K562 (cell line): ENCODE measurements around the gene THSD8. TPM values are rescaled to one million over a fixed set of nuclear protein-coding genes. Genes with fewer than 3 reads are reported as not detected.

ENCODE experiments used
- ATF6 ChIP-seq: sonication (generic); formaldehyde crosslinking; IDR thresholded peaks from 2 replicates; pipeline ENCODE4 v1.4.0; 2020; ENCODE audit warnings: mild to moderate bottlenecking, missing genetic modification reagents
- BCL6 ChIP-seq: fragments of 250-450 bp; sonication (Bioruptor Pico); IDR thresholded peaks from 2 replicates; pipeline ENCODE4 v1.4.0; 2020
- BRF1 ChIP-seq: IDR thresholded peaks from 3 replicates; pipeline ENCODE4 v1.6.1; 2011; ENCODE audit warnings: borderline replicate concordance, mild to moderate bottlenecking; ENCODE audit not compliant: insufficient read length; ENCODE audit errors: extremely low read depth
- CLOCK ChIP-seq: fragments of 250-450 bp; sonication (Bioruptor Pico); IDR thresholded peaks from 2 replicates; pipeline ENCODE4 v1.4.0; 2020; ENCODE audit warnings: mild to moderate bottlenecking, moderate library complexity, borderline replicate concordance
- E2F1 ChIP-seq: sonication (generic); formaldehyde crosslinking; IDR thresholded peaks from 2 replicates; pipeline ENCODE4 v1.8.1; 2023; ENCODE audit warnings: mild to moderate bottlenecking, missing genetic modification reagents, moderate library complexity
- GTF2F1 ChIP-seq: IDR thresholded peaks from 2 replicates; pipeline ENCODE4 v1.6.1; 2011; ENCODE audit warnings: low read depth, low read length, improper control_type of control experiment
- HBP1 ChIP-seq: fragments of 450-650 bp; formaldehyde crosslinking; IDR thresholded peaks from 2 replicates; pipeline ENCODE4 v1.4.0; 2022; ENCODE audit warnings: missing genetic modification characterization
- LARP7 ChIP-seq: fragments of 450-650 bp; IDR thresholded peaks from 2 replicates; pipeline ENCODE4 v1.6.1; 2016
- LCOR ChIP-seq: sonication (generic); formaldehyde crosslinking; IDR thresholded peaks from 2 replicates; pipeline ENCODE4 v1.8.0; 2022; ENCODE audit warnings: mild to moderate bottlenecking, missing genetic modification reagents
- RBM39 ChIP-seq: fragments of 200-400 bp; formaldehyde crosslinking; optimal IDR thresholded peaks from 2 replicates; pipeline ENCODE3; 2018; ENCODE audit warnings: low read depth, low read length
- TAF15 ChIP-seq: fragments of 200-400 bp; formaldehyde crosslinking; IDR thresholded peaks from 2 replicates; pipeline ENCODE4 v1.6.1; 2017; ENCODE audit warnings: mild to moderate bottlenecking, low read depth, low read length, moderate library complexity
- TCF15 ChIP-seq: fragments of 250-450 bp; sonication (Bioruptor Pico); IDR thresholded peaks from 2 replicates; pipeline ENCODE4 v1.8.0; 2022; ENCODE audit warnings: moderate library complexity, mild to moderate bottlenecking, inconsistent platforms
- TCF3 ChIP-seq: sonication (generic); formaldehyde crosslinking; IDR thresholded peaks from 2 replicates; pipeline ENCODE4 v1.4.0; 2020; ENCODE audit warnings: mild to moderate bottlenecking, missing genetic modification reagents
- TCF7L2 ChIP-seq: fragments of 150-350 bp; IDR thresholded peaks from 2 replicates; pipeline ENCODE4 v1.6.1; 2016; ENCODE audit warnings: low read depth, mild to moderate bottlenecking, low read length, moderate library complexity
- TRIM28 ChIP-seq: fragments of 450-650 bp; IDR thresholded peaks from 2 replicates; pipeline ENCODE4 v1.6.1; 2017
- ZNF133 ChIP-seq: fragments of 250-450 bp; sonication (Bioruptor Pico); IDR thresholded peaks from 2 replicates; pipeline ENCODE4 v1.4.0; 2020; ENCODE audit warnings: mild to moderate bottlenecking
- ZNF561 ChIP-seq: fragments of 450-650 bp; formaldehyde crosslinking; conservative IDR thresholded peaks from 2 replicates; pipeline ENCODE4 v1.4.0; 2020; ENCODE audit warnings: mild to moderate bottlenecking, moderate library complexity
- ZNF583 ChIP-seq: fragments of 250-450 bp; sonication (Bioruptor Pico); IDR thresholded peaks from 2 replicates; pipeline ENCODE4 v1.4.0; 2020
- ZNF639 ChIP-seq, 2 experiments: fragments of 200-800 bp in 1 of 2; sonication (Bioruptor generic) in 1 of 2; sonication (generic) in 1 of 2; formaldehyde crosslinking in 1 of 2; IDR thresholded peaks in 1 of 2; conservative IDR thresholded peaks in 1 of 2; 2 replicates each; pipeline versions ENCODE4 v1.5.0 to v1.6.1; 2016 to 2020; ENCODE audit warnings: missing compliant biosample characterization in 1 of 2, missing genetic modification characterization in 1 of 2, missing genetic modification reagents in 1 of 2
- polyA plus RNA-seq, 8 experiments: library from polyadenylated mRNA; depleted of rRNA in 4 of 8; stranded (reverse) in 5 of 8; unstranded in 3 of 8; fragments of >200 nt; fragmentation: Nextera tagmentation in 2 of 8; fragmentation: Illumina TruSeq in 1 of 8; extraction: Ambion mirVana in 2 of 8; extraction: Trizol in 1 of 8; gene quantifications; 2 replicates each; pipeline versions ENCODE4 v1.2.1 to v1.2.3, GENCODE V29; 2011 to 2014; ENCODE audit warnings: inconsistent platforms in 1 of 8, missing spikeins in 1 of 8
- total RNA-seq, 7 experiments: library from RNA; depleted of rRNA in 6 of 7; stranded (reverse); fragments of >200 nt in 6 of 7; fragmentation: Illumina TruSeq in 2 of 7; extraction: Trizol in 2 of 7; gene quantifications; 2 replicates each; pipeline versions ENCODE4 v1.2.1 to v1.2.3, GENCODE V29; 2011 to 2021; ENCODE audit warnings: low replicate concordance in 1 of 7

Gene THSD8
- total and polyA plus RNA-seq, 9 of the 15 experiments (the other 6 are each of a cell fraction or from before 2014, with no cell fraction given): 8.4 to 42.4 (median 19.9) TPM; not detected in 2

- TF ChIP-seq ZNF133 (CRISPR knock-in tag) (no peak), BRF1 (no peak), TCF15 (CRISPR knock-in tag) (no peak), TCF7L2 (no peak), TCF3 (no peak), LARP7 (no peak), ATF6 (CRISPR knock-in tag) (no peak), E2F1 (CRISPR knock-in tag) (no peak), ZNF583 (CRISPR knock-in tag) (no peak), TAF15 (no peak), CLOCK (CRISPR knock-in tag) (no peak), LCOR (CRISPR knock-in tag) (no peak), TRIM28 (no peak), BCL6 (no peak), RBM39 (no peak), ZNF561 (no peak), HBP1 (CRISPR knock-in tag) (no peak), ZNF639 (CRISPR knock-in tag; conservative IDR thresholded peaks at IDR 0.05 in 1 of 2, IDR thresholded peaks at IDR 0.05 in 1 of 2) (no peak), GTF2F1 (no peak)
These were observed 44.2 kb upstream of the THSD8 start (continued) for GRCh38 chr19:12757544-12758274.
